C4-2B (cell line): Measurements from ENCODE around the gene ACTR3.

Source experiments
- ZFX ChIP-seq: fragments of 450-650 bp; IDR thresholded peaks from 2 replicates; pipeline ENCODE4 v1.6.1; 2017
- TF ChIP-seq, protein P1 (sequence below): fragments of 450-650 bp; conservative IDR thresholded peaks from 2 replicates; pipeline ENCODE4 v1.5.1; 2017; ENCODE audit warnings: mild to moderate bottlenecking

GRCh38 chr2:113906647-113907046 lies 16.8 kb downstream of the ACTR3 start:
- TF ChIP-seq, protein P1, sequence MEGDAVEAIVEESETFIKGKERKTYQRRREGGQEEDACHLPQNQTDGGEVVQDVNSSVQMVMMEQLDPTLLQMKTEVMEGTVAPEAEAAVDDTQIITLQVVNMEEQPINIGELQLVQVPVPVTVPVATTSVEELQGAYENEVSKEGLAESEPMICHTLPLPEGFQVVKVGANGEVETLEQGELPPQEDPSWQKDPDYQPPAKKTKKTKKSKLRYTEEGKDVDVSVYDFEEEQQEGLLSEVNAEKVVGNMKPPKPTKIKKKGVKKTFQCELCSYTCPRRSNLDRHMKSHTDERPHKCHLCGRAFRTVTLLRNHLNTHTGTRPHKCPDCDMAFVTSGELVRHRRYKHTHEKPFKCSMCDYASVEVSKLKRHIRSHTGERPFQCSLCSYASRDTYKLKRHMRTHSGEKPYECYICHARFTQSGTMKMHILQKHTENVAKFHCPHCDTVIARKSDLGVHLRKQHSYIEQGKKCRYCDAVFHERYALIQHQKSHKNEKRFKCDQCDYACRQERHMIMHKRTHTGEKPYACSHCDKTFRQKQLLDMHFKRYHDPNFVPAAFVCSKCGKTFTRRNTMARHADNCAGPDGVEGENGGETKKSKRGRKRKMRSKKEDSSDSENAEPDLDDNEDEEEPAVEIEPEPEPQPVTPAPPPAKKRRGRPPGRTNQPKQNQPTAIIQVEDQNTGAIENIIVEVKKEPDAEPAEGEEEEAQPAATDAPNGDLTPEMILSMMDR, result no peak
- TF ChIP-seq ZFX, result no peak
